ENCODE data around the gene NAP1L4.

Gene NAP1L4

GRCh38 chr11:2924821-2925675, 67.1 kb downstream of the NAP1L4 start:
- no peak overlapping the region for H3K4me3 ChIP-seq (ENCODE audit: control insufficient read depth, low read depth, low read length)
- no peak for DNase-seq (ENCODE audit: low read depth)
- no peak for TF ChIP-seq CTCF (IDR thresholded peaks at IDR 0.05; ENCODE audit: control insufficient read depth, insufficient read depth, low read depth, low read length, missing control alignments)

- DNase-seq (ENCODE audit: low read depth): no peak
- no peak for TF ChIP-seq CTCF (IDR thresholded peaks at IDR 0.05; ENCODE audit: control insufficient read depth, insufficient read depth, low read depth, low read length, missing control alignments)
- no peak overlapping the region for H3K4me3 ChIP-seq (ENCODE audit: control insufficient read depth, low read depth, low read length)
These were observed 67.7 kb downstream of the NAP1L4 start for GRCh38 chr11:2924381-2924780.

- no peak overlapping the region for H3K4me3 ChIP-seq (ENCODE audit: control insufficient read depth, low read depth, low read length)
- no peak for TF ChIP-seq CTCF (IDR thresholded peaks at IDR 0.05; ENCODE audit: control insufficient read depth, insufficient read depth, low read depth, low read length, missing control alignments)
- DNase-seq (ENCODE audit: low read depth): no peak
These were observed 68.4 kb downstream of the NAP1L4 start for GRCh38 chr11:2923446-2924375.

- no peak overlapping the region for H3K4me3 ChIP-seq (ENCODE audit: control insufficient read depth, low read depth, low read length)
- no peak for DNase-seq (ENCODE audit: low read depth)
- no peak for TF ChIP-seq CTCF (IDR thresholded peaks at IDR 0.05; ENCODE audit: control insufficient read depth, insufficient read depth, low read depth, low read length, missing control alignments)
These were observed 69.5 kb downstream of the NAP1L4 start for GRCh38 chr11:2922655-2923054.

- no peak overlapping the region for H3K4me3 ChIP-seq (ENCODE audit: control insufficient read depth, low read depth, low read length)
- no peak for DNase-seq (ENCODE audit: low read depth)
- no peak for TF ChIP-seq CTCF (IDR thresholded peaks at IDR 0.05; ENCODE audit: control insufficient read depth, insufficient read depth, low read depth, low read length, missing control alignments)
These were observed 70.2 kb downstream of the NAP1L4 start for GRCh38 chr11:2921742-2922493.

- no peak overlapping the region for H3K4me3 ChIP-seq (ENCODE audit: control insufficient read depth, low read depth, low read length)
- no peak for DNase-seq (ENCODE audit: low read depth)
- no peak for TF ChIP-seq CTCF (IDR thresholded peaks at IDR 0.05; ENCODE audit: control insufficient read depth, insufficient read depth, low read depth, low read length, missing control alignments)
These were observed 70.9 kb downstream of the NAP1L4 start for GRCh38 chr11:2921261-2921660.

Data from AG09309 (cell line).